Measurements from ENCODE around the gene ENPP3. TPM values are rescaled to one million over a fixed set of nuclear protein-coding genes. Genes with fewer than 3 reads are reported as not detected.

Gene ENPP3
- total RNA-seq, 1 experiment from 2014 or later: 0.15 TPM

GRCh38 chr6:131775886-131776285 is 138.8 kb downstream of the ENPP3 start:
- peaks cover 4 to 11% of the 10 kb centered on the region in 2 experiments; a peak in 3 of 4 replicates for H3K4me1 Mint-ChIP-seq
- no peak overlapping the region for H2BK15ac ChIP-seq (ENCODE audit: low read depth, low read length)
- no peak for DNase-seq
- TF ChIP-seq CTCF (conservative IDR thresholded peaks at IDR 0.05): no peak
- H4K20me1 ChIP-seq (ENCODE audit: control insufficient read depth, insufficient read depth, insufficient read length): no peaks in the 10 kb centered on the region
- no peak overlapping the region for H2BK5ac ChIP-seq (ENCODE audit: insufficient read length, low read length)
- H3K36me3 Mint-ChIP-seq (ENCODE audit: insufficient read depth in 1 of 3, low read depth in 3 of 3): no peaks in the 10 kb centered on the region
- no peak overlapping the region for H3K14ac ChIP-seq (ENCODE audit: insufficient read depth, low read length)
- no peak overlapping the region for H2BK20ac ChIP-seq (ENCODE audit: low read depth, low read length, poor library complexity, severe bottlenecking)
- H3K27ac ChIP-seq (ENCODE audit: insufficient read length, low read depth, low read length): no peak overlapping the region
- 0 out of 2 replicates have a peak, but pooled peaks cover 2% of the 10 kb centered on the region for H3K27me3 ChIP-seq (ENCODE audit: insufficient read depth, low read length)
- no peaks in the 10 kb centered on the region for H3K79me2 ChIP-seq (ENCODE audit: insufficient read depth, low read length)
- H3K4me3 Mint-ChIP-seq: no peak overlapping the region
- H3K9ac ChIP-seq (ENCODE audit: extremely low read depth, insufficient read length, low read length): no peak overlapping the region
- no peak overlapping the region for H2AK5ac ChIP-seq (ENCODE audit: insufficient read length, low read length)
- H3K9me3 ChIP-seq (ENCODE audit: control insufficient read depth, low read depth, low read length): no peaks in the 10 kb centered on the region
- no peak overlapping the region for H4K5ac ChIP-seq (ENCODE audit: insufficient read length, low read depth, low read length)
- H3T11ph ChIP-seq (ENCODE audit: low read length): no peak overlapping the region
- no peak overlapping the region for H3K27ac Mint-ChIP-seq
- H2BK12ac ChIP-seq (ENCODE audit: insufficient read length, low read depth, low read length): no peak overlapping the region
- H3K4me1 ChIP-seq (ENCODE audit: insufficient read depth, low read length): no peaks in the 10 kb centered on the region
- H3K4me2 ChIP-seq (ENCODE audit: insufficient read depth, insufficient read length, low read length): no peak overlapping the region
- H3K18ac ChIP-seq (ENCODE audit: insufficient read length, low read depth, low read length): no peak overlapping the region
- WGBS (ENCODE audit: extremely low coverage, insufficient read length, low lambda C conversion rate): no CpG with 5 or more reads among the region's 3 CpGs
- no peaks in the 10 kb centered on the region for H3K9me3 Mint-ChIP-seq
- no peaks in the 10 kb centered on the region for H3K79me1 ChIP-seq (ENCODE audit: insufficient read depth, low read depth, low read length, poor library complexity, severe bottlenecking)
- H2AFZ ChIP-seq (ENCODE audit: low read length): no peak overlapping the region
- H4K91ac ChIP-seq (ENCODE audit: insufficient read length, low read depth, low read length): no peak overlapping the region
- peaks cover 14% of the 10 kb centered on the region; the same call in 1 of the 2 replicates for H3K27me3 Mint-ChIP-seq (ENCODE audit: low read depth)
- H3K4ac ChIP-seq (ENCODE audit: low read depth, low read length): no peak overlapping the region
- H2BK120ac ChIP-seq (ENCODE audit: low read depth, low read length, poor library complexity, severe bottlenecking): no peak overlapping the region
- H3K23ac ChIP-seq (ENCODE audit: insufficient read length, low read depth, low read length): no peak overlapping the region
- H4K8ac ChIP-seq (replicated peaks; ENCODE audit: insufficient read length, low read depth, low read length): no peak overlapping the region
- peaks cover 2% of the 10 kb centered on the region for H3K23me2 ChIP-seq (ENCODE audit: insufficient read length, low read depth, low read length, poor library complexity, severe bottlenecking)
- H3K56ac ChIP-seq (ENCODE audit: insufficient read length, low read depth, low read length): no peak overlapping the region

All from H9 (cell line).